Left lobe of liver (tissue), 2 donors: ENCODE measurements around the gene EXOC4. TPM values are rescaled to one million over a fixed set of nuclear protein-coding genes. Genes with fewer than 3 reads are reported as not detected.
A peak's percentile ranks its signal among the peaks of the same experiment; 100 is the strongest.

Source experiments
- ATAC-seq: fragments of 200-7000 bp; cut with Tn5 transposase; one replicate; pipeline ENCODE4 v1.9.1; 2020; ENCODE audit warnings: mild to moderate bottlenecking, moderate library complexity
- DNase-seq: peaks from one replicate; pipeline ENCODE4 v3.0.0-alpha.2; 2020; ENCODE audit warnings: low spot score
- total RNA-seq: library from RNA; stranded (reverse); gene quantifications from one replicate; pipeline ENCODE4 v1.2.1, GENCODE V29; 2021
- donor health status: DM: no; HTN: no; CAD: no; lungs with moderate emphysema.
- donor health status: DM: no; HTN: yes; CAD: no.

The EXOC4 gene
- total RNA-seq, 1 donor from 2014 or later: 23.1 TPM

GRCh38 chr7:133358708-133359107, 105.8 kb downstream of the EXOC4 start:
- ATAC-seq: no peak
- no peak for DNase-seq

GRCh38 chr7:133359449-133359848, 106.6 kb downstream of the EXOC4 start:
- ATAC-seq (no peak), DNase-seq (no peak)

GRCh38 chr7:133360201-133360600, 107.3 kb downstream of the EXOC4 start:
- DNase-seq (no peak), ATAC-seq (no peak)

- DNase-seq (no peak), ATAC-seq (no peak)
Measured at GRCh38 chr7:133361806-133362205, 108.9 kb downstream of the EXOC4 start.

GRCh38 chr7:133364959-133365690, 112.2 kb downstream of the EXOC4 start:
- DNase-seq: no peak
- ATAC-seq: no peak

GRCh38 chr7:133365917-133366316, 113.0 kb downstream of the EXOC4 start:
- ATAC-seq (no peak), DNase-seq (no peak)

GRCh38 chr7:133367561-133367960, 114.7 kb downstream of the EXOC4 start:
- ATAC-seq: no peak
- DNase-seq: no peak

- ATAC-seq (peak; percentile 25), DNase-seq (no peak)
Measured at GRCh38 chr7:133369130-133369529, 116.3 kb downstream of the EXOC4 start.

GRCh38 chr7:133371616-133372015, 118.7 kb downstream of the EXOC4 start:
- no peak for ATAC-seq
- no peak for DNase-seq

- DNase-seq (no peak), ATAC-seq (no peak)
Measured at GRCh38 chr7:133372337-133372736, 119.5 kb downstream of the EXOC4 start.

- DNase-seq (no peak), ATAC-seq (peak; percentile 77)
Measured at GRCh38 chr7:133376514-133376913, 123.6 kb downstream of the EXOC4 start.

- DNase-seq: no peak
- ATAC-seq: no peak
Measured at GRCh38 chr7:133381965-133382364, 129.1 kb downstream of the EXOC4 start.

GRCh38 chr7:133382775-133383559, 130.1 kb downstream of the EXOC4 start:
- no peak for DNase-seq
- ATAC-seq: peak; percentile 76

- ATAC-seq (no peak), DNase-seq (no peak)
Measured at GRCh38 chr7:133386205-133386604, 133.3 kb downstream of the EXOC4 start.

GRCh38 chr7:133389727-133390126, 136.8 kb downstream of the EXOC4 start:
- ATAC-seq (no peak), DNase-seq (no peak)

- DNase-seq: no peak
- ATAC-seq: no peak
Measured at GRCh38 chr7:133391206-133391605, 138.3 kb downstream of the EXOC4 start.

GRCh38 chr7:133394369-133394768, 141.5 kb downstream of the EXOC4 start:
- DNase-seq: no peak
- ATAC-seq: no peak

GRCh38 chr7:133395551-133395950, 142.7 kb downstream of the EXOC4 start:
- DNase-seq (no peak), ATAC-seq (no peak)

GRCh38 chr7:133398506-133398905, 145.6 kb downstream of the EXOC4 start:
- no peak for ATAC-seq

GRCh38 chr7:133401225-133401624, 148.3 kb downstream of the EXOC4 start:
- ATAC-seq (no peak), DNase-seq (no peak)

More at GRCh38 chr7:133398506-133398905, 145.6 kb downstream of the EXOC4 start:
- DNase-seq: no peak

GRCh38 chr7:133408212-133408611, 155.3 kb downstream of the EXOC4 start:
- DNase-seq (no peak), ATAC-seq (no peak)

- no peak for DNase-seq
- no peak for ATAC-seq
Measured at GRCh38 chr7:133409421-133409820, 156.5 kb downstream of the EXOC4 start.
